ENCODE results near the gene CADM4. TPM values are rescaled to one million over a fixed set of nuclear protein-coding genes. Genes with fewer than 3 reads are reported as not detected.

CADM4 gene
- polyA plus RNA-seq, 1 of the 3 experiments (the other 2 are of a cell fraction), result 28.9 TPM

- H3K4me3 ChIP-seq (ENCODE audit: low read depth in 2 of 2, low read length in 1 of 2), result no peak overlapping the region
- H3K36me3 ChIP-seq (replicated peaks in 1 of 2; ENCODE audit: control insufficient read depth in 1 of 2, insufficient read depth in 2 of 2, low read length in 1 of 2), result peaks cover 0 to 7% of the 10 kb centered on the region in 2 experiments
- H2AFZ ChIP-seq (ENCODE audit: low read depth), result no peak overlapping the region
- CTCF ChIA-PET, result interaction anchor here (0.6 to 1.1 kb wide), 2 partner anchors 12 to 135 kb away, joined by 3 to 10 read pairs; no protein-coding TSS in a partner anchor
- H3K4me2 ChIP-seq, result no peak overlapping the region
- H3K27ac ChIP-seq (ENCODE audit: low read depth in 2 of 2, low read length in 1 of 2), result no peak overlapping the region
- no peaks in the 10 kb centered on the region for H3K27me3 ChIP-seq (ENCODE audit: insufficient read depth)
- no peaks in the 10 kb centered on the region for H3K9me2 ChIP-seq
- peaks cover 3% of the 10 kb centered on the region for H3F3A ChIP-seq (replicated peaks; ENCODE audit: insufficient read depth)
- no peaks in the 10 kb centered on the region for H4K20me1 ChIP-seq (ENCODE audit: insufficient read depth)
- peaks cover 0 to 20% of the 10 kb centered on the region in 2 experiments; a peak in 1 of 4 replicates for H3K4me1 ChIP-seq (ENCODE audit: control insufficient read depth in 1 of 2, insufficient read depth in 2 of 2, low read depth in 1 of 2, low read length in 1 of 2)
- WGBS (ENCODE audit: low lambda C conversion rate), result 81% methylated on average over 2 of the region's 2 CpGs
- POLR2A ChIA-PET, result no interaction called here
- H3K79me2 ChIP-seq (ENCODE audit: insufficient read depth), result 0 out of 2 replicates have a peak, but pooled peaks cover 6% of the 10 kb centered on the region
- H3K9me3 ChIP-seq, result no peaks in the 10 kb centered on the region
- H3K9ac ChIP-seq, result no peak overlapping the region
- no peak for DNase-seq
- no peak for TF ChIP-seq RCOR1 (IDR thresholded peaks at IDR 0.05; ENCODE audit: low read length)
- no peak for TF ChIP-seq RAD21 (IDR thresholded peaks at IDR 0.05; ENCODE audit: low read length)
These were observed 57.2 kb downstream of the CADM4 start for GRCh38 chr19:43582495-43582894.

GRCh38 chr19:43581467-43581866, 58.2 kb downstream of the CADM4 start:
- no peaks in the 10 kb centered on the region for H3K9me3 ChIP-seq
- WGBS (ENCODE audit: low lambda C conversion rate), result 55% methylated on average over 7 of the region's 7 CpGs
- peaks cover 0 to 4% of the 10 kb centered on the region in 2 experiments for H3K36me3 ChIP-seq (replicated peaks in 1 of 2; ENCODE audit: control insufficient read depth in 1 of 2, insufficient read depth in 2 of 2, low read length in 1 of 2)
- H3K4me3 ChIP-seq (ENCODE audit: low read depth in 2 of 2, low read length in 1 of 2), result peak overlapping the region in 1 of 2 experiments; percentile 12; a peak in 1 of 4 replicates
- peaks cover 0 to 21% of the 10 kb centered on the region in 2 experiments; a peak in 1 of 4 replicates for H3K4me1 ChIP-seq (ENCODE audit: control insufficient read depth in 1 of 2, insufficient read depth in 2 of 2, low read depth in 1 of 2, low read length in 1 of 2)
- POLR2A ChIA-PET, result no interaction called here
- no peak for DNase-seq
- H3K27ac ChIP-seq (ENCODE audit: low read depth in 2 of 2, low read length in 1 of 2), result no peak overlapping the region; a peak in 1 of 4 replicates
- CTCF ChIA-PET, result interaction anchor here (0.6 to 0.9 kb wide), 2 partner anchors 13 to 26 kb away, joined by 3 to 6 read pairs; no protein-coding TSS in a partner anchor
- TF ChIP-seq RXRA (IDR thresholded peaks at IDR 0.05; ENCODE audit: borderline replicate concordance, low read depth) (no peak), EZH2phosphoT487 (IDR thresholded peaks at IDR 0.05; ENCODE audit: borderline replicate concordance, low read depth) (no peak)
- no peaks in the 10 kb centered on the region for H3K9me2 ChIP-seq
- H4K20me1 ChIP-seq (ENCODE audit: insufficient read depth), result no peaks in the 10 kb centered on the region
- peaks cover 3% of the 10 kb centered on the region for H3F3A ChIP-seq (replicated peaks; ENCODE audit: insufficient read depth)
- no peak overlapping the region for H3K9ac ChIP-seq
- no peaks in the 10 kb centered on the region for H3K27me3 ChIP-seq (ENCODE audit: insufficient read depth)
- H3K79me2 ChIP-seq (ENCODE audit: insufficient read depth), result no peaks in the 10 kb centered on the region
- H3K4me2 ChIP-seq, result no peak overlapping the region
- no peak overlapping the region for H2AFZ ChIP-seq (ENCODE audit: low read depth)

- no peak overlapping the region for H3K4me2 ChIP-seq
- H3K4me1 ChIP-seq (ENCODE audit: control insufficient read depth in 1 of 2, insufficient read depth in 2 of 2, low read depth in 1 of 2, low read length in 1 of 2), result peaks cover 0 to 26% of the 10 kb centered on the region in 2 experiments; a peak in 1 of 4 replicates
- no peak overlapping the region for H3K27ac ChIP-seq (ENCODE audit: low read depth in 2 of 2, low read length in 1 of 2)
- CTCF ChIA-PET, result interaction anchor here (1.2 to 1.7 kb wide), 3 partner anchors 16 to 43 kb away, joined by 3 to 15 read pairs (median 4); no protein-coding TSS in a partner anchor
- no peaks in the 10 kb centered on the region for H3K27me3 ChIP-seq (ENCODE audit: insufficient read depth)
- peaks cover 15% of the 10 kb centered on the region; the same call in 1 of the 2 replicates for H3K79me2 ChIP-seq (ENCODE audit: insufficient read depth)
- H3K9me2 ChIP-seq, result no peaks in the 10 kb centered on the region
- H3K36me3 ChIP-seq (replicated peaks in 1 of 2; ENCODE audit: control insufficient read depth in 1 of 2, insufficient read depth in 2 of 2, low read length in 1 of 2), result no peaks in the 10 kb centered on the region
- no peak overlapping the region for H3K9ac ChIP-seq
- DNase-seq, result no peak
- no peaks in the 10 kb centered on the region for H4K20me1 ChIP-seq (ENCODE audit: insufficient read depth)
- POLR2A ChIA-PET, result no interaction called here
- no peak overlapping the region for H2AFZ ChIP-seq (ENCODE audit: low read depth)
- H3K4me3 ChIP-seq (ENCODE audit: low read depth in 2 of 2, low read length in 1 of 2), result no peak overlapping the region
- WGBS (ENCODE audit: low lambda C conversion rate), result 88% methylated on average over 3 of the region's 3 CpGs
- peaks cover 3% of the 10 kb centered on the region for H3F3A ChIP-seq (replicated peaks; ENCODE audit: insufficient read depth)
- H3K9me3 ChIP-seq, result no peaks in the 10 kb centered on the region
- TF ChIP-seq TEAD4 (IDR thresholded peaks at IDR 0.05; ENCODE audit: borderline replicate concordance, insufficient read depth) (no peak), SIN3A (IDR thresholded peaks at IDR 0.05; ENCODE audit: borderline replicate concordance, low read depth, low read length) (no peak), FOXM1 (IDR thresholded peaks at IDR 0.05; ENCODE audit: low read depth) (no peak), RCOR1 (IDR thresholded peaks at IDR 0.05; ENCODE audit: low read length) (no peak), FOXJ3 (CRISPR knock-in tag; IDR thresholded peaks at IDR 0.05) (no peak), NRF1 (IDR thresholded peaks at IDR 0.05; ENCODE audit: low read depth, low read length) (no peak), MXI1 (IDR thresholded peaks at IDR 0.05; ENCODE audit: low read depth, low read length) (no peak), USF1 (IDR thresholded peaks at IDR 0.05; ENCODE audit: borderline replicate concordance, low read depth) (no peak), SMC3 (IDR thresholded peaks at IDR 0.05; ENCODE audit: low read depth, low read length) (no peak), PBX3 (IDR thresholded peaks at IDR 0.05) (no peak), TCF12 (IDR thresholded peaks at IDR 0.05) (no peak), FOSL2 (IDR thresholded peaks at IDR 0.05; ENCODE audit: borderline replicate concordance, low read depth) (no peak), MEF2A (IDR thresholded peaks at IDR 0.05; ENCODE audit: borderline replicate concordance, low read depth) (no peak), RAD21 (IDR thresholded peaks at IDR 0.05; ENCODE audit: low read length) (no peak), RXRA (IDR thresholded peaks at IDR 0.05; ENCODE audit: borderline replicate concordance, low read depth) (no peak), REST (IDR thresholded peaks at IDR 0.05; ENCODE audit: low read depth, low read length) (no peak)
These were observed 60.9 kb downstream of the CADM4 start for GRCh38 chr19:43578787-43579186.
